Esophagus muscularis mucosa (tissue), 4 donors: ENCODE data around the gene MEIOB. TPM values are rescaled to one million over a fixed set of nuclear protein-coding genes. Genes with fewer than 3 reads are reported as not detected.
"Not testable (repeated sequence)": the region's sequence is repeated elsewhere in the genome, so short reads cannot be mapped to it uniquely, and the experiment has no call there.

Experiments used
- DNase-seq: peaks from one replicate; pipeline ENCODE4 v3.0.0-alpha.2; 2017; ENCODE audit errors: extremely low spot score
- H3K27ac ChIP-seq, 4 donors: fragments of 200-600 bp; sonication (generic); replicated peaks in 1 of 4; 1 replicate in 3 of 4; 2 replicates in 1 of 4; pipeline ENCODE4 v1.5.1; 2016 to 2019; ENCODE audit warnings: mild to moderate bottlenecking in 1 of 4
- H3K27me3 ChIP-seq, 4 donors: fragments of 200-600 bp; sonication (generic); one replicate each; pipeline versions ENCODE4 v1.5.1 to v1.6.0; 2016 to 2019
- H3K36me3 ChIP-seq, 4 donors: fragments of 200-600 bp; sonication (generic); one replicate each; pipeline ENCODE4 v1.5.1; 2016 to 2019
- H3K4me1 ChIP-seq, 4 donors: fragments of 200-600 bp; sonication (generic); one replicate each; pipeline ENCODE4 v1.5.1; 2016 to 2019
- H3K4me3 ChIP-seq, 4 donors: fragments of 200-600 bp; sonication (generic); 1 replicate in 2 of 4; 2 replicates in 2 of 4; pipeline ENCODE4 v1.5.1; 2016 to 2019; ENCODE audit warnings: mild to moderate bottlenecking in 4 of 4, moderate library complexity in 1 of 4
- H3K9me3 ChIP-seq, 4 donors: fragments of 200-600 bp; sonication (generic); 1 replicate in 3 of 4; 2 replicates in 1 of 4; pipeline ENCODE4 v1.5.1; 2016 to 2019
- CTCF ChIP-seq, 3 experiments: fragments of 200-600 bp in 2 of 3; fragments of 450-650 bp in 1 of 3; sonication (generic) in 2 of 3; IDR thresholded peaks; one replicate each; pipeline ENCODE4 v1.5.1; 2017 to 2019; ENCODE audit warnings: antibody characterized with exemption in 3 of 3, mild to moderate bottlenecking in 2 of 3, moderate library complexity in 1 of 3
- EP300 ChIP-seq: sonication (generic); formaldehyde crosslinking; IDR thresholded peaks from one replicate; pipeline ENCODE4 v1.6.1; 2017; ENCODE audit warnings: antibody characterized with exemption
- POLR2A ChIP-seq: fragments of 450-650 bp; IDR thresholded peaks from one replicate; pipeline ENCODE4 v1.6.1; 2017; ENCODE audit warnings: antibody characterized with exemption, moderate library complexity, mild to moderate bottlenecking, low read depth
- POLR2AphosphoS5 ChIP-seq, 2 donors: sonication (generic); formaldehyde crosslinking; IDR thresholded peaks; one replicate each; pipeline ENCODE4 v1.6.1; 2017; ENCODE audit warnings: antibody characterized with exemption in 2 of 2
- WGBS: methylation state at CpG from one replicate; pipeline ENCODE4 v1.1.5; 2018; 5-methylcytosine and 5-hydroxymethylcytosine counted together
- intact Hi-C: fragments of 100-400 bp; cut with DNase I; formaldehyde crosslinking; loops from one replicate; pipeline ENCODE4 v1.15.1; 2023
- total RNA-seq, 4 donors: library from RNA; depleted of rRNA; stranded (reverse); fragments of >200 nt; gene quantifications; one replicate each; pipeline versions ENCODE4 v1.1.0 to v1.2.1, GENCODE V29; 2016

MEIOB gene
- total RNA-seq, 4 donors from 2014 or later, result not detected

DNA sequence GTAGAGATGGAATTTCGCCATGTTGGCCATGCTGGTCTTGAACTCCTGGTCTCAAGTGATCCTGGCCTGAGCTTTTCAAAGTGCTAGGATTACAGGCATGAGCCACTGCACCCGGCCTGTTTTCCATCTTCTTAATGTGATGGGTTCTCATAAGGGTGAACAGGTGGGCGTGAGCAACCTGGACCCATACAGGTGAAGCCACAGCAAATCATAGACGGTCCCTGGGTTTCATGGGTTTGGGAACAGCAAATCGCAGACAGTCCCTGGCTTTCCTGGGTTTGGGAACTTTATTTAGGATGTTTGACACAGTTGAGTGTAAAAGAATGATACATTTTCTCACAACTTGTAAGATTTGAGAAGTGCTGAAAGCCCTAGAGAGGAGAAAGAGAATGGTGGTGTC, 12.9 kb upstream of the MEIOB start:
- WGBS, result 82% methylated on average over 5 of the region's 5 CpGs
- no peaks in the 10 kb centered on the region for H3K36me3 ChIP-seq
- no peak overlapping the region for H3K27ac ChIP-seq
- DNase-seq, result no peak
- no peaks in the 10 kb centered on the region for H3K9me3 ChIP-seq
- H3K4me3 ChIP-seq, result no peak overlapping the region
- TF ChIP-seq POLR2A, result no peak
- TF ChIP-seq CTCF (IDR thresholded peaks at IDR 0.05), result no peak
- TF ChIP-seq POLR2AphosphoS5 (IDR thresholded peaks at IDR 0.05), result no peak
- TF ChIP-seq EP300, result no peak
- H3K27me3 ChIP-seq, result peaks cover 0 to 76% (median 4%) of the 10 kb centered on the region in 4 donors
- intact Hi-C loops, result no loop called here
- no peaks in the 10 kb centered on the region for H3K4me1 ChIP-seq

DNA sequence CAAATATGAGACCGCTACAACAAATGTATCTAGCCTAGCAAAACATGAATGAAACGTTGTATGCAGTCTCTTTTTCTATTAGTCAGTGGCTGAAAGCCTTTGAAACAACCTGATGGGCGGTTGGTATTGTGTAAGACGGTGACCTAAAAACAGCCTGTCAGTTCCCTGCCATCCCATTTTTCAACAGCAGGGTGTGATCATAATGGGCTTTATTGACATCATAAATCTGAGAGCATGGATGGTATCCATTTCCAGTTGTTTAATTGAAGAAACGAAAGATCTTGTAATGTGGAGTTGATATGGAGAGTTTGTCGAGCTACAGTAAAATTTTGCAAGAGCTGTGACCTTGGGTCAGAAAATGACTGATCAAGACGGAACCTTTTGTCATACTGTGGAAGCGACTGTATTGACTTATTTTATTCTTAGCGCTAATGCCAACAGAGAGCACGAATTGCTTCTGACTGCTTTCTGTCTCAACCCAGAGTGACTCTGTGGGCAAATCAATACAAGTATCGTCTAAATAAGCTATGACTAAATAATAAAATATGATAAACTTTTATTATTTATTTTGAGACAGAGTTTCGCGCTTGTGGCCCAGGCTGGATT, 12.3 kb upstream of the MEIOB start:
- H3K27me3 ChIP-seq, result peaks cover 0 to 76% (median 4%) of the 10 kb centered on the region in 4 donors

GRCh38 chr16:1881172-1881571, 9.2 kb upstream of the MEIOB start:
- intact Hi-C loops, H3K36me3 ChIP-seq, DNase-seq, H3K4me3 ChIP-seq, H3K4me1 ChIP-seq, H3K9me3 ChIP-seq, H3K27ac ChIP-seq: not testable (repeated sequence)
- 93% methylated on average over 9 of the region's 9 CpGs for WGBS
- peaks cover 0 to 86% (median 4%) of the 10 kb centered on the region in 4 donors for H3K27me3 ChIP-seq

More for the DNA sequence above, 12.3 kb upstream of the MEIOB start:
- intact Hi-C loops, result no loop called here
- DNase-seq, result no peak
- WGBS, result 69% methylated on average over 13 of the region's 13 CpGs
- Histone ChIP-seq H3K4me1 (no peaks in the 10 kb centered on the region), H3K27ac (no peak overlapping the region), H3K4me3 (no peak overlapping the region), H3K36me3 (no peaks in the 10 kb centered on the region), H3K9me3 (no peaks in the 10 kb centered on the region)
- no peak for TF ChIP-seq EP300

DNA sequence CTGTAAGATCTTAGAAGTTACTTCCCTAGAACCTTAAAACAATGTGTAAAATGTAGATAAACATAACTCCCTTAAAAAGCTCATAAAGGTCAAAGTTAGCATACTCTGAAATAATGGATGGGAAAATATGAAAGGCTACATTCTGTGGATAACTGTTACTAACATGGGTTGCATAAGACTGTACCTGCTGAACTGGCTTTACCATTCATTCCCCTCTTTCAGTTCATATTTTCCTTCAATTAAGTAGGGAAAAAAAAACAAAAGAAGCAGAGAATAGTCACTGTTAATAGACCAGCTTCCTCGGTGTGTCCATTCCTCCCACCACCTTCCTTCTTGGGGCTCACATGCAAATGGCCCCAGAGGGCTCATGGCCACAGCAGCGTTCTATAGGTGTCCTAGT, 7.5 kb upstream of the MEIOB start:
- no peak for DNase-seq
- H3K36me3 ChIP-seq, result no peaks in the 10 kb centered on the region
- no peak overlapping the region for H3K27ac ChIP-seq
- WGBS, result 78% methylated on average over 2 of the region's 2 CpGs
- no peaks in the 10 kb centered on the region for H3K9me3 ChIP-seq
- H3K4me1 ChIP-seq, result no peaks in the 10 kb centered on the region
- H3K27me3 ChIP-seq, result peaks cover 0 to 87% (median 11%) of the 10 kb centered on the region in 4 donors
- intact Hi-C loops, result no loop called here
- no peak overlapping the region for H3K4me3 ChIP-seq
- TF ChIP-seq CTCF (IDR thresholded peaks at IDR 0.05) (no peak), EP300 (no peak), POLR2AphosphoS5 (IDR thresholded peaks at IDR 0.05) (no peak), POLR2A (no peak)

DNA sequence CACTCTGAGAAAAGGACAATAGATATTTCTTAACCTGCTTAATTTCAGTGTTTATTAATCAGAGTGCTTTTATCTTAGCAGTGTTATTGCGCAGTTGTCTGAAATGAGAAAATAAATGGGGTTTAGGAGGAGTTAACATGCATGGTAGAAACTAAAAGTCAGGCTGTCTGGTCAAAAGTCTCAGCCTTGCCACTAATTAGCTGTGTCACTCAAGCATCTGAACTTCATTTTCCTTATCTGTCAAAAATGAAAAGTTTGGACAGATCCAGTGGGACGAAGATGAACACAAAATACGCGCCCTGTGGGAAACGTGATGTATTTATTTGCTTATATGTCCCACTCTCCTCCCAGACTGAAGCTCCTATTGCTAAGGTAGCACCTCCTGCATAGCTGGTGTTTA, 6.3 kb upstream of the MEIOB start:
- Histone ChIP-seq H3K4me1 (no peaks in the 10 kb centered on the region), H3K27me3 (peaks cover 0 to 88% (median 13%) of the 10 kb centered on the region in 4 donors), H3K9me3 (no peaks in the 10 kb centered on the region), H3K27ac (no peak overlapping the region), H3K4me3 (no peak overlapping the region), H3K36me3 (no peaks in the 10 kb centered on the region)
- DNase-seq, result no peak
- intact Hi-C loops, result no loop called here
- no peak for TF ChIP-seq CTCF (IDR thresholded peaks at IDR 0.05)
- TF ChIP-seq POLR2A, result no peak
- WGBS, result 78% methylated on average over 5 of the region's 5 CpGs

- Histone ChIP-seq H3K4me3 (no peak overlapping the region), H3K27me3 (peaks cover 0 to 88% (median 13%) of the 10 kb centered on the region in 4 donors), H3K27ac (no peak overlapping the region), H3K9me3 (no peaks in the 10 kb centered on the region), H3K4me1 (no peaks in the 10 kb centered on the region), H3K36me3 (no peaks in the 10 kb centered on the region)
- intact Hi-C loops, result no loop called here
- WGBS, result 66% methylated on average over 11 of the region's 11 CpGs
- DNase-seq, result no peak
- no peak for TF ChIP-seq POLR2A
- TF ChIP-seq POLR2AphosphoS5 (IDR thresholded peaks at IDR 0.05), result no peak
- no peak for TF ChIP-seq CTCF (IDR thresholded peaks at IDR 0.05)
- no peak for TF ChIP-seq EP300
These were observed 5.8 kb upstream of the MEIOB start for GRCh38 chr16:1877804-1878203.
